22Rv1 (cell line): ENCODE data around the gene STX18.

Experiments used
- CTCF ChIP-seq: fragments of 450-650 bp; IDR thresholded peaks from 2 replicates; pipeline ENCODE4 v1.5.1; 2017; ENCODE audit warnings: mild to moderate bottlenecking
- ZFX ChIP-seq: fragments of 450-650 bp; IDR thresholded peaks from 2 replicates; pipeline ENCODE4 v1.6.1; 2017; ENCODE audit warnings: antibody characterized with exemption, borderline replicate concordance

DNA sequence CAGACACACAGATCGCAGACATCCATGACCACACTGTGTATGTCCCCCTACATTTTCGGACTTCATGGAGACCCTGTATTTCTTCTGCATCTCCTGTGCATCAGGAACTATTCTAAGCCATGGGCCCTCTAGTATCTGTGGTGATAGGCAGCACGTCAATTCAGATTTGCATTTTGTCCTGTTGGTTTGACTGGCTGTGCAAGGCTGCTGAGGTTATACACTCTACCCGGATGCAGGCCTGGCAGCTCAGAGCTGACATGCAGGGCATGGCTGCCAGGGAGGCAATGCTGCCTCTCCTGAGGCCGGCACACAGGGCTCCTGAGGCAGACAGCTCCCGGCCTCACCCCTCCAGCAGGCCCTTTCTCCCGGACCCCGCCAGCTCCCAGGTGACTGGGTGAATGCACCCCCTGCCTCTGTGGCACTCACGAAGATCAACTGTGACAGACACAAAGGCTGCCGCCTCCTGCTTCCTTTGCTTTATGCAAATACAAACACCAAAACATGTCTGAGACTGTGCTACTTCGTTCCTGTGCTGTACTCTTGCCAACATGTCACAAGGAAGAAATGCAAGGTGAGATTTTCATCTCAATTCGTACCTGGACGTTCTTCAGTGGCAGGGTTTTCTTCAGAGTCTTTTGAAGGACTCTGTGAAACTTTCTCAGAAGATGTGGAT is 103.9 kb downstream of the STX18 start:
- TF ChIP-seq CTCF (no peak), ZFX (no peak)
